Mucosa of descending colon (tissue), 3 donors: ENCODE data around the gene CUEDC2. TPM values are rescaled to one million over a fixed set of nuclear protein-coding genes. Genes with fewer than 3 reads are reported as not detected.
A peak's percentile ranks its signal among the peaks of the same experiment; 100 is the strongest.

ENCODE experiments used
- ATAC-seq: fragments of 200-7000 bp; cut with Tn5 transposase; one replicate; pipeline ENCODE4 v1.9.1; 2020; ENCODE audit warnings: mild to moderate bottlenecking, moderate library complexity
- DNase-seq, 3 donors: peaks; one replicate each; pipeline ENCODE4 v3.0.0-alpha.2; 2020
- H3K36me3 ChIP-seq: fragments of 200-600 bp; one replicate; pipeline ENCODE4 v1.8.0; 2021; ENCODE audit warnings: low read depth, mild to moderate bottlenecking
- H3K4me1 ChIP-seq: fragments of 200-600 bp; one replicate; pipeline ENCODE4 v1.8.0; 2021; ENCODE audit warnings: low read depth, mild to moderate bottlenecking
- H3K4me3 ChIP-seq: fragments of 200-600 bp; one replicate; pipeline ENCODE4 v1.8.0; 2021; ENCODE audit warnings: mild to moderate bottlenecking
- H3K9me3 ChIP-seq: fragments of 200-600 bp; one replicate; pipeline ENCODE4 v1.8.0; 2021; ENCODE audit warnings: mild to moderate bottlenecking
- CTCF ChIP-seq: fragments of 200-600 bp; IDR thresholded peaks from one replicate; pipeline ENCODE4 v1.8.0; 2022; ENCODE audit warnings: antibody characterized with exemption, mild to moderate bottlenecking
- intact Hi-C, 2 donors: fragments of 100-400 bp; cut with DNase I in 1 of 2; cut with micrococcal nuclease in 1 of 2; formaldehyde crosslinking; loops; one replicate each; pipeline versions ENCODE4 v1.11.0 to v1.11.1; 2022; cut with DNase I, micrococcal nuclease
- total RNA-seq, 3 donors: library from RNA; stranded (reverse); fragmentation: NEBNext Ultra II Directional in 2 of 3; extraction: Animal tissue kit (Norgen Biotek cat#: 25700) in 2 of 3; gene quantifications; one replicate each; pipeline versions ENCODE4 v1.2.1 to v1.2.4, GENCODE V29; 2021 to 2023
- donor health status: DM: no; HTN: no; CAD: no; lungs with moderate emphysema.
- donor health status: DM: no; HTN: no; CAD: no.
- donor health status: DM: no; HTN: yes; CAD: no.

Gene CUEDC2
- total RNA-seq, 3 donors from 2014 or later, result 26.6 to 51.9 (median 29.2) TPM

- DNase-seq (no peak), ATAC-seq (no peak)
- Histone ChIP-seq H3K4me3 (no peak overlapping the region), H3K36me3 (no peaks in the 10 kb centered on the region), H3K4me1 (peaks cover 5% of the 10 kb centered on the region), H3K9me3 (no peaks in the 10 kb centered on the region)
- intact Hi-C loops, result no loop called here
- TF ChIP-seq CTCF, result no peak
Observed at GRCh38 chr10:102413806-102414561, 18.4 kb downstream of the CUEDC2 start.

- Histone ChIP-seq H3K4me1 (peaks cover 8% of the 10 kb centered on the region), H3K36me3 (no peaks in the 10 kb centered on the region), H3K9me3 (no peaks in the 10 kb centered on the region), H3K4me3 (no peak overlapping the region)
- DNase-seq (no peak), ATAC-seq (no peak)
- TF ChIP-seq CTCF, result no peak
- intact Hi-C loops, result no loop called here
Observed at GRCh38 chr10:102413053-102413705, 19.2 kb downstream of the CUEDC2 start.

GRCh38 chr10:102412293-102412692, 20.1 kb downstream of the CUEDC2 start:
- no peak for TF ChIP-seq CTCF

GRCh38 chr10:102411341-102412255, 20.8 kb downstream of the CUEDC2 start:
- intact Hi-C loops, result no loop called here
- Histone ChIP-seq H3K36me3 (no peaks in the 10 kb centered on the region), H3K4me3 (no peak overlapping the region), H3K9me3 (no peaks in the 10 kb centered on the region), H3K4me1 (peaks cover 8% of the 10 kb centered on the region)
- no peak for DNase-seq
- no peak for ATAC-seq
- TF ChIP-seq CTCF, result no peak

More at GRCh38 chr10:102412293-102412692, 20.1 kb downstream of the CUEDC2 start:
- peaks cover 8% of the 10 kb centered on the region for H3K4me1 ChIP-seq
- no peaks in the 10 kb centered on the region for H3K36me3 ChIP-seq
- DNase-seq, result no peak
- H3K4me3 ChIP-seq, result no peak overlapping the region
- no peak for ATAC-seq
- intact Hi-C loops, result no loop called here
- H3K9me3 ChIP-seq, result no peaks in the 10 kb centered on the region

GRCh38 chr10:102410429-102411073, 21.8 kb downstream of the CUEDC2 start:
- no peak for TF ChIP-seq CTCF
- intact Hi-C loops, result no loop called here
- DNase-seq (peak in 1 of 3 donors; percentile 60), ATAC-seq (peak; percentile 10)
- Histone ChIP-seq H3K36me3 (no peaks in the 10 kb centered on the region), H3K9me3 (no peaks in the 10 kb centered on the region), H3K4me1 (peaks cover 8% of the 10 kb centered on the region), H3K4me3 (no peak overlapping the region)
